ENCODE results near the gene GBF1.

GRCh38 chr10:102211615-102212299 lies 33.6 kb upstream of the GBF1 start:
- TF ChIP-seq EP300 (IDR thresholded peaks at IDR 0.05) (no peak), POLR2A (IDR thresholded peaks at IDR 0.05) (no peak)

Measured in gastroesophageal sphincter (tissue), 2 donors.